IPS DF 4.7 (cell line): ENCODE measurements around the gene PLA2G2D.
"Not testable (repeated sequence)": the region's sequence is repeated elsewhere in the genome, so short reads cannot be mapped to it uniquely, and the experiment has no call there.

Source experiments
- DNase-seq: peaks from one replicate; pipeline ENCODE4 v3.0.0-alpha.2; 2013; ENCODE audit warnings: low spot score; ENCODE audit errors: extremely low read depth

The PLA2G2D gene

GRCh38 chr1:20143318-20143717 is 24.0 kb upstream of the PLA2G2D start:
- no peak for DNase-seq

- no peak for DNase-seq
Observed at GRCh38 chr1:20142001-20142710, 22.8 kb upstream of the PLA2G2D start.

- DNase-seq, result no peak
Observed at GRCh38 chr1:20141466-20141865, 22.1 kb upstream of the PLA2G2D start.

GRCh38 chr1:20141001-20141400 is 21.7 kb upstream of the PLA2G2D start:
- DNase-seq, result no peak

GRCh38 chr1:20139776-20140612 is 20.7 kb upstream of the PLA2G2D start:
- no peak for DNase-seq

- no peak for DNase-seq
Observed at GRCh38 chr1:20138961-20139550, 19.7 kb upstream of the PLA2G2D start, which contains the start of gene PLA2G2F. TSS of gene PLA2G2F (plus strand) at chr1:20139323. CDS start at chr1:20139428, 105 bp downstream.

GRCh38 chr1:20138346-20138745 is 19.0 kb upstream of the PLA2G2D start:
- no peak for DNase-seq

GRCh38 chr1:20137604-20138003 is 18.3 kb upstream of the PLA2G2D start:
- no peak for DNase-seq

- no peak for DNase-seq
Observed at GRCh38 chr1:20137055-20137454, 17.7 kb upstream of the PLA2G2D start.

- DNase-seq, result no peak
Observed at GRCh38 chr1:20136249-20136648, 16.9 kb upstream of the PLA2G2D start.

- no peak for DNase-seq
Observed at GRCh38 chr1:20134995-20135394, 15.7 kb upstream of the PLA2G2D start.

- DNase-seq, result not testable (repeated sequence)
Observed at GRCh38 chr1:20130518-20130917, 11.2 kb upstream of the PLA2G2D start.

- no peak for DNase-seq
Observed at GRCh38 chr1:20126806-20127440, 7.6 kb upstream of the PLA2G2D start.

- no peak for DNase-seq
Observed at GRCh38 chr1:20126041-20126805, 6.9 kb upstream of the PLA2G2D start.

GRCh38 chr1:20125100-20125499 is 5.8 kb upstream of the PLA2G2D start:
- no peak for DNase-seq

GRCh38 chr1:20124456-20125057 is 5.2 kb upstream of the PLA2G2D start:
- DNase-seq, result no peak

- DNase-seq, result no peak
Observed at GRCh38 chr1:20123722-20124455, 4.6 kb upstream of the PLA2G2D start.

- DNase-seq, result no peak
Observed at GRCh38 chr1:20120796-20121195, 1.5 kb upstream of the PLA2G2D start.

- no peak for DNase-seq
Observed at GRCh38 chr1:20117236-20117635, 2.1 kb downstream of the PLA2G2D start.

GRCh38 chr1:20115916-20116315 is 3.4 kb downstream of the PLA2G2D start:
- DNase-seq, result no peak
